Measurements from ENCODE around the gene OPN1MW2. TPM values are rescaled to one million over a fixed set of nuclear protein-coding genes. Genes with fewer than 3 reads are reported as not detected.

The OPN1MW2 gene
- not detected in 5 replicates for total RNA-seq (2022; extraction: Qiagen RNA extraction; ENCODE audit: low read depth)

GRCh38 chrX:154219456-154219855 is at the start of gene OPN1MW2:
Gene OPN1MW2, plus strand, starts transcription at chrX:154219756. Its CDS starts 60 bp downstream, at chrX:154219816.

GRCh38 chrX:154182296-154182695 is 37.3 kb upstream of the OPN1MW2 start, which contains the start of gene OPN1MW:
Gene OPN1MW, plus strand, starts transcription at chrX:154182596. Its CDS starts 82 bp downstream, at chrX:154182678.

GRCh38 chrX:154257282-154257681 is 37.7 kb downstream of the OPN1MW2 start, which contains the start of gene OPN1MW3:
Gene OPN1MW3, plus strand, starts transcription at chrX:154257582. Its CDS starts 38 bp downstream, at chrX:154257620.

Other genes starting within 250 kb of the OPN1MW2 start
- gene HCFC1, start 247.9 kb upstream of the OPN1MW2 start, total RNA-seq (2022; extraction: Qiagen RNA extraction; ENCODE audit: low read depth), result 32.5 to 43.2 TPM (median 41.6 TPM) in 5 replicates
- 4.4 to 7.5 TPM (median 5.6 TPM) in 5 replicates for gene TMEM187, start 247.0 kb upstream of the OPN1MW2 start, total RNA-seq (2022; extraction: Qiagen RNA extraction; ENCODE audit: low read depth)
- 187 to 237 TPM (median 225 TPM) in 5 replicates for gene IRAK1, start 199.9 kb upstream of the OPN1MW2 start, total RNA-seq (2022; extraction: Qiagen RNA extraction; ENCODE audit: low read depth)
- gene MECP2, start 122.0 kb upstream of the OPN1MW2 start, total RNA-seq (2022; extraction: Qiagen RNA extraction; ENCODE audit: low read depth), result 16.0 to 22.8 TPM (median 19.3 TPM) in 5 replicates
- not detected in 5 replicates for gene OPN1LW, start 75.5 kb upstream of the OPN1MW2 start, total RNA-seq (2022; extraction: Qiagen RNA extraction; ENCODE audit: low read depth)
- gene OPN1MW, start 37.2 kb upstream of the OPN1MW2 start, total RNA-seq (2022; extraction: Qiagen RNA extraction; ENCODE audit: low read depth), result not detected in 5 replicates
- not detected in 5 replicates for gene OPN1MW3, start 37.8 kb downstream of the OPN1MW2 start, total RNA-seq (2022; extraction: Qiagen RNA extraction; ENCODE audit: low read depth)
- not detected in 5 replicates for gene TEX28, start 75.4 kb downstream of the OPN1MW2 start, total RNA-seq (2022; extraction: Qiagen RNA extraction; ENCODE audit: low read depth)
- not detected in 5 replicates for gene TKTL1, start 76.0 kb downstream of the OPN1MW2 start, total RNA-seq (2022; extraction: Qiagen RNA extraction; ENCODE audit: low read depth)
- gene FLNA, start 154.9 kb downstream of the OPN1MW2 start, total RNA-seq (2022; extraction: Qiagen RNA extraction; ENCODE audit: low read depth), result 1,374 to 1,670 TPM (median 1,583 TPM) in 5 replicates
- 127 to 170 TPM (median 155 TPM) in 5 replicates for gene EMD, start 159.5 kb downstream of the OPN1MW2 start, total RNA-seq (2022; extraction: Qiagen RNA extraction; ENCODE audit: low read depth)
- gene RPL10, start 178.6 kb downstream of the OPN1MW2 start, total RNA-seq (2022; extraction: Qiagen RNA extraction; ENCODE audit: low read depth), result 5,191 to 5,756 TPM (median 5,342 TPM) in 5 replicates
- gene DNASE1L1, start 189.5 kb downstream of the OPN1MW2 start, total RNA-seq (2022; extraction: Qiagen RNA extraction; ENCODE audit: low read depth), result 20.6 to 30.0 TPM (median 26.9 TPM) in 5 replicates
- gene TAFAZZIN, start 191.8 kb downstream of the OPN1MW2 start, total RNA-seq (2022; extraction: Qiagen RNA extraction; ENCODE audit: low read depth), result 29.0 to 38.9 TPM (median 33.3 TPM) in 5 replicates
- gene ATP6AP1, start 208.9 kb downstream of the OPN1MW2 start, total RNA-seq (2022; extraction: Qiagen RNA extraction; ENCODE audit: low read depth), result 72.3 to 108 TPM (median 104 TPM) in 5 replicates
- gene GDI1, start 217.4 kb downstream of the OPN1MW2 start, total RNA-seq (2022; extraction: Qiagen RNA extraction; ENCODE audit: low read depth), result 88.0 to 102 TPM (median 92.6 TPM) in 5 replicates
- 89.4 to 122 TPM (median 110 TPM) in 5 replicates for gene FAM50A, start 224.4 kb downstream of the OPN1MW2 start, total RNA-seq (2022; extraction: Qiagen RNA extraction; ENCODE audit: low read depth)
- gene PLXNA3, start 238.5 kb downstream of the OPN1MW2 start, total RNA-seq (2022; extraction: Qiagen RNA extraction; ENCODE audit: low read depth), result 8.6 to 15.9 TPM (median 10.8 TPM) in 5 replicates